NCI-H526 treated with DMSO at 0.1 percent for 48 hours (cell line): Measurements from ENCODE around the gene MYDGF.
"Not testable (repeated sequence)": the region's sequence is repeated elsewhere in the genome, so short reads cannot be mapped to it uniquely, and the experiment has no call there.

Source experiments
- DNase-seq: peaks from one replicate; lab custom pipeline; 2025; lab: John Stamatoyannopoulos, UW

MYDGF gene

GRCh38 chr19:4699826-4700692 is 29.9 kb upstream of the MYDGF start:
- DNase-seq = no peak

GRCh38 chr19:4697304-4697703 is 27.2 kb upstream of the MYDGF start:
- DNase-seq = no peak

GRCh38 chr19:4695224-4695731 is 25.1 kb upstream of the MYDGF start:
- DNase-seq = no peak

DNA sequence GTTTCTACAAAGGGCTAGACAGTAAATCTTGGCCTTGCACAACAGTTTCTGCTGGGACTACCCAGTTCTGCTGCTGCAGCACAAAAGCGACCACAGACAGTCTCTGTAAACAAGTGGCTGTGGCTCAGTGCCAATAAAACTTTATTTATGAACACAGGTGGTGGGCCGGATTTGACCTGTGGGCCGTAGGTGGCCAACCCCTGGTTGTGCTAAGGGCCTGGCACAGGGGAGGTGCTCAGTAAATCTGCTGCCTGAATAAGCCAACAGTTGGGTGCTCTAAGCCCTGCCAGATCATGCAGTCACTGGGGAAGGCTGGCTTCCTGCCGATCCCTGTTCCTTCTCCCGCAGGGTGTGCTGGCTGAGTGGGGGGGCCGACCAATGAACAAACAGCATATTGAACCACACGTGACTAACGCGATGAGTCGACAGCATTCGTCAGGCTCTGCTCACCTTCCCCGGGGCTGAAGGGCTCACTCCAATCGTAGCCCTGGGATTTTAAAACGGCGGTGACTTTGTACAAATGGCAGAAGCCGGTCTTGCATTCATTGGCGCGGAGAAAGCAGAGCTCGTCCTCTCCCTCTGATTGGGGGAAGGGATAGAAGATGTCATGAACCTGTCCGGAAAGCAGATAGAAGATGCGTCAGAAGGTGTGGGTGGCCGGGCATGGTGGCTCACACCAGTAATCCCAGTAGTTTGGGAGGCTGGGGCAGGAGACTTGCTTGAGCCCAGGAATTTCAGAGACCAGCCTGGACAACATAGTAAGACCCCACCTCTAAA is 24.3 kb upstream of the MYDGF start:
- DNase-seq = no peak

GRCh38 chr19:4693471-4694121 is 23.5 kb upstream of the MYDGF start:
- DNase-seq = no peak

GRCh38 chr19:4693078-4693350 is 22.9 kb upstream of the MYDGF start:
- no peak for DNase-seq

GRCh38 chr19:4692251-4693077 is 22.3 kb upstream of the MYDGF start:
- no peak for DNase-seq

DNA sequence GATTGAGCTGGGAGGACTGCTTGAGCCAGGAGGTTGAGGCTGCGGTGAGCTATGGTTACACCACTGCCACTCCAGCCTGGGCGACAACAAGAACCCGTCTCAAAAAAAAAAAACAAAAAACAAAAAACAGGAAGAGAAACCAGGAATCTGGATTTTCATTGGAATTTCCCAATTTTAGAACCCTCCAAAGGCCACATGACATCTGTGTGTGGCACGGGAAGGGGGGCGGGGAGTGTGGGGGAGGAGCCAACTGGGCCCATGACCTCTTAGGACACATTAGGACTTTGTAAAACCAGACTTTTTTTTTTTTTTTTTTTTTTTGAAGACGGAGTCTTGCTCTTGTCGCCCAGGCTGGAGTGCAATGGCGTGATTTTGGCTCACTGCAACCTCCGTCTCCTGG is 21.2 kb upstream of the MYDGF start:
- DNase-seq = no peak

DNA sequence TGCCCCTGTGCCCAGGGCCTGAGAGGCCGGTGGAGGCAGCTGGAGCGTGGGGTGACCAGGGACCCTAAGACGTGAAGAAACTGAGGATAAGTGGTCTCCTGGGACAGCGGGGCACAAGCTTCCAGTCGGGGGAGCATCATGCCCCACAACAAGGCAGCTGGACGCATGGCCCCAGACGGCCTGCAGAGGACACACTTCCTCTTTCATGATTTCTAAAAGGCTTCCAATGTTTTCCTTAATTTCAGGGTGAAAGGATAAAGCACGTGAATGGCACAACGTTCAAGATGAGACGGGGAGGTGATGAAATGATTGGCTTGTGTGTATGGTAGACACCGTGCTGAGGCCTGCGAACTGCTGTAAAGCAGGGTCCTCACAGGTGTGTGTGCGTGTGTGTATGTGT is 20.2 kb upstream of the MYDGF start:
- no peak for DNase-seq

- no peak for DNase-seq
These were observed 19.3 kb upstream of the MYDGF start for GRCh38 chr19:4689403-4689802.

DNA sequence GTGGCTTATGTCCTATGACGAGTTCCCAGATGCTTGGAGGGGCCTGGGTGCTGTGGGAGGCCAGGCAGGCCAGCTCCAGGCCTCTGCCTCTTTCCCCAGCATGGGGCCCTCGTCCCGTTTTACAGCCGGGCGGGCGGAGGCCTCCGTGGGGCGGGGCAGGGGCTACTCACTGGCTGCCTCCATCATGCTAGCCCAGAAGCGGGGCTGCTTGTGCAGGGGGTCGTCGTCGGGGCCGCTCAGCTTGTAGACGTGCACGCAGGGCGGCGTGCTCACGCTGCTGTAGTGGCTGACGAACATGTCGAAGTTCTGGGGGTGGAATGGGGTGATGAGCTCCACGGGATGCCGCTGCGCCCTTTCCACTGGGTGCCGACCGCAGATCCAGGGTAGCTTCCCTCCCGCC is 18.4 kb upstream of the MYDGF start:
- no peak for DNase-seq

DNA sequence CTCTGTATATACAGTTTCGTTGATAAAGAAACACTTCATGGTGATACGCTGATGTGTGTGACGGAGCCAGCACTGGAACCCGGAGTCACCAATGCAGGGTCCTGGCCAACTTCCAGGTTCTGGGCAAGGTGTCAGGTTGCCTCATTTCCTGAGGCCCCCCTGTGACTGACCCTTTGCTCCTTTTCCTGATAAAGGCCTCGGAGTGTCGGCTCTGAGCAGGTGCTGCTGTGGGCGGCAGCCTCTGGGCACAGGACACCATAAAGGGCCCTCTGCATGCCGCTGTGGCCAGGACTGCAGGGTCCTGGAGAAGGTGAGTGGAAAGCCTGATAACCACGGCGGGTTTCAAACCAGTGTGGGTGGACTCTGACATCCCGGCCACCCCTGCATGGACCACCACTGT is 17.3 kb upstream of the MYDGF start:
- DNase-seq = no peak

DNA sequence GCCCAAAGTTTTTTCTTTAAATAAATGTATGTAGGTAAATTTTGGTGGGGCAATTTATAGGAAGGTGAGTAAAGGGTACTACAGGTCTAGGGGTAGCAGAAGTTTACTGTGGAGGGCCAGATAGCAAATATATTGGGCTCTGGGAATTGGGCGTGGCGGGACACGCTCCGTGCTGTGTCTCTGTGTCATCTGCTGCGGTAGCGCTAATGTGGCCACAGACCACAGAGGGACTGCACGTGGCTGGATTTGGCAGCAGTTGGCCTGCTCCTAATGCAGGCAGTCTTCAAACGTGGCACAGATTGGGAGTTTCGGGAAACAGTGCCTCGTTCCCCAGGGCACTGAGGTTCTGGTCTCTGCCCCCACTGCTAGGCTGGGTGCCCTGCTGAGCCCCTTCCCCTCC is 16.6 kb upstream of the MYDGF start:
- no peak for DNase-seq

DNA sequence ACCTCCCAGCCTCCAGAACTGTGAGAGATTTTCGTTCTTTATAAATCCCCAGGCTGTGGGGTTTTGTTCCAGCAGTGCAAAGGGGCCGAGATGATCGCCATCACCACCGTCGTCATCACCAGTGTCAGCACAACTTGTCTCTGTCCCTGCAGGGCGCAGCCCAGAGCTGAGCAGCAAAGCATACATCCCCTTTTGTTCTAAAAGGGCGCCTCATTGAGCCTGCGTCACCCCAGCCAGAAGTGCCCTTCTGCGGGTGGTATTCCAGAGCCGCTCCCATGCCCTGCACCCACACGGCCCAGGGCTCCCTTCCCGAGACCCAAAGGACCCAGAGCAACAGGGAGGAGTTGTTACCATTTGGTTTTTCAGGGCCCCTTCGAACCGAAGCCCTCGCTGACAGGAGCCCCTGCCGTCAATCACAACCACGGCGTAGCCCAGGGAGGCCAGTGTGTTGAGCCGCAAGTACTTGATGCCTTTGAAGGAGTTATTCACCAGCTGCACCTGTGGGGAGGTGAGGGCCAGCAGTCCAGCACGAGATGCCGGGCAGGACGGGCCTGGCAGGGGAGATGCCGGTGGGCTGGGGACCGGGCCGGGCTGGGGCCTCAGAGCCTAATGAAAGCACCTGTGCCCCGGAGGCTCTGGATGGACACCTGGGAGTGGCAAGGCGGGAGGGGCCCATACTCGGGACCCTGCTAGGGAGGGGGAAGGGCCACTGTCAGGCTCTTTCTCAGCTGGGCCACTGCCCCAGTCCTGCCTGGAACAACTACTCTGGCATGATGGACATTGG is 14.4 kb upstream of the MYDGF start:
- no peak for DNase-seq

DNA sequence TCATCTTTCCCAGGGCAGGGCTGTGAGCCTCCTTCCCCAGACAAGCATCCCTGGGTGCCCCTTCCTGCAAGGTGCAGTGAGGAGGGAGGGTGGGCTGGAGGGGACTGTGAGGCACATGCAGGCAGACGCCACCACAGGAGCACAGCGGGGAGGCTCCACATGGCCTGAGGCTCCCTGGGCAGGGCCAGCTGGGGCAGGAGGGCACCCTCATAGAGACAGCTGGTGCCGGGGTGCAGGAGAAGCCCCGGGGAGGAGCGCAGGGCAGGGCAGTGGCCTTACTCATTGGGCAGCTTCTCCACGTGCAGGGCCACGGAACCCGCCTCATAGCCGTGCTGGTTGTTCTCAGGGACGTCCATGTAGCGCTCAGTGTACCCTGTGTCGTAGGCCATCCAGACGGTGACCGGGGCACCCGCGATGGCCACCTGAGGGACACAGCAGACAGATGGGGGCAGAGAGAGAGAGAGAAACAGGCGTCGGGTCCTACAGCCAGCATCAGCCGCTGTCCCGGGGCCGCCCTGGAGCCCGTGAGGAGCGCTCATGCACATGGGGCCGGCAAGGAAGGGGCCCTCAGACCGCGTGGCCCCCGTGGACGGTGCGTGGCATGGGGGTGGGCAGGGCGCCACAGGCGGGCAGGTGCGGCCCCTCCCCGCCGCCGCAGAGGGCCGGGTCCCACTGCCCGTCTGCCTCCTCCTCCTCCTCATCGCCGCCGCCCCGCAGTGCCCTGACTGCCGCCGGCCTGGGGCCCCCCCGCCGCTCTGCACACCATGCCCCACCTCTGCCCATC is 12.5 kb upstream of the MYDGF start:
- no peak for DNase-seq

DNA sequence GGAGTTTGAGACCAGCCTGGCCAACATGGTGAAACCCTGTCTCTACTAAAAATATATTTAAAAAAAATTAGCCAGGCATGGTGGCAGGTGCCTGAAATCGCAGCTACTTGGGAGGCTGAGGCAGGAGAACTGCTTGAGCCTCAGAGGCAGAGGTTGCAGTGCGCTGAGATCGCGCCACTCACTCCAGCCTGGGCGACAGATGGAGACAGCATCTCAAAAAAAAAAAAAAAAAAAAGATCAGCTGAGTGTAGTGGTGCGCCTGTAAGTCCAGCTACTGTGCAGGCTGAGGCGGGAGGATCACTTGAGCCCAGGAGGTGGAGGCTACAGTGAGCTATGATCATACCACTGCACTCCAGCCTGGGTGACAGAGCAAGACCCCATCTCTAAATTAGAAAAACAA is 9.9 kb upstream of the MYDGF start:
- not testable (repeated sequence) for DNase-seq

DNA sequence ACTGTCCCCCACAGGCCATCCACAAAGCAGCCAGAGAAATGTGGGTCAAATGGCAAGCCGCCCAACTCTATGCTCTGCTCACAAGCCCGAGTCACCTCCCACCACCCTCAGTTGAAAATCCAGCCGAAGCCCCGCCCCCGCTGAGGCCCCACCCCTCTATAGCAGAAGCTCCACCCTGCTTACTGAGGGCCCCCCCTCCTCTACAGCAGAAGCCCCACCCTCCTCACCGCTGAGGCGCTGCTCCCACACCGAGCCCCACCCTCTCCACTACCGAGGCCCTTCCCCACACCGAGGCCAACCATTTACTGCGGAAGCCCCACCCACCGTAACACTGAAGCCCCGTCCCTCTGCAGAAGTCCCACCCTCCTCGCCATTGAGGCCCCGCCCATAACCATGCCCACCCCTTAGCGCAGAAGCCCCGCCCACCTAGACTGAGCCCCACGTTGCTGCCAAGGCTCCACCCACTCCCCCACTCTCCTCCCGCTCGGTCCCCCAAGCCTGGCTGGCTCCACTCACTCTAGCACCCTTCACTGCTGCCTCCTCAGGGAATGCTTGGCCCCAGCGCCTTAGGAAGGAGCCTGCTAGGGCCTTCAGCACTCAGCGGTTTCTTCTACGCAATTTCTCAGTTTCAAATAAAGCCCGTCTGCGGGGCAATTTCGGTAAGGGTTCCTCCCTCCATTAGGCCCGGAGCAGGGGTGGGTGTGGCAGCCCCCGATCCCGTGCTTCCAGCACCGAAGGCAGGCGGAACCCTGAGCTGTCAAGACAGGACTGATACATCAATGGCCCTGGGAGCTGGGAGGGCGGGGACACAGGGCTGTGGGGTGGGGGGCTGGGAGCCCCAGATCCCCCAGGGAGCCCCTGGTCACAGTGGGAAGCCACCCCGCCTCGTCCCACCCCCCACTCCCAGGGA is 9.0 kb upstream of the MYDGF start:
- no peak for DNase-seq

GRCh38 chr19:4676955-4677731 is 7.0 kb upstream of the MYDGF start:
- no peak for DNase-seq

DNA sequence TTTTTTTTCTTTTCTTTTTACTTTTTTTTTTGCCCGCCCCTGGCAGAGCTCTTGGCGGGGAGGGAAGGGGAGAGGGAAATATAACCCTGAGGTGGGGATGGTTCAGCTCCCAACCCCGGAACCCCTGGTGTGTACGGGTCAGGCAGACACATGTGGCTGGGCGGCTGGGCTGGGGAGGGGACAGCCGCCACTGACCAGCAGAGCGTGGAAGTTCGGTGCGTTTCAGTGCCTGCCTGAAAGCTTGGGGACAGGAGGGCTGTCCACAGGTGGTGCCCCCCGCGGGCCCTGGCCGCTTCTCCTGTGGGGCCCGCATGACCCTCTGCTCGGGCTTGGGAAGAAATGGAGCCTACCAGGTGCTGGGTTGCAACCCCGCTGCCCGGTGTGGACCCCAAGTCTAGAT is 5.2 kb upstream of the MYDGF start:
- DNase-seq = no peak
